Measurements from ENCODE around the gene PRRT2.

DNA sequence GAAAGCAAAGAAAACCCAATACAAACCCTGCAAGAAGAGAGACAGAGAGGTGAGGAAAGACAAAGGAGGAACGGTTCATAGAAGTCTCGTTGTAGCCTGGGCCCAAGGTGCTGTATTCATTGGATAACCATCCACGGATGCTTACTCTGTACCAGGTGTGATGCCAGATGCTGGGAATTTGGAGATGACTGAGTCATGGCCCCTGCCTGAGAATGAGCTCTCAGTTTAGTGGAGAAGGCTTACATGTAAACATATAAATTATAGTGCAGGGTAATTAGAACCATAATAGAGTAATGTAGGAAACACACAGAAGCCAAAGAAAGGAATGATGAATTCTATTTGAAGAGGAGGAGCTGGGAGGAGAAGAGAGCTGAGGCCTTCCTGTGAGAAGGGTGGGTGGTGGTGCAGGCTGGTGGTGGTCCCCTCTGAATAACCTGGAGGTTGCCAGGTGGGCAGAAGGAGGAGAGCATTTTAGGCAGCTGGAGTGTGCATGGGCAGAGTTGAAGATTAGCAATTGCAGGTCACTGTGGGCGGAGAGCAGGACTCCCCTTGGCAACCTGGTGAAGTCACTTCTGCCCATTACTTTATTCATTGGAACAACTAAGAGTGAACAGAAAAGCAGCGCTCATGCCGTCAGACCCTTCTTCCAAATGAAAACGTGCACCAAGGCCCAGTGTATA lies 41.6 kb upstream of the PRRT2 start:
- TF ChIP-seq, protein P1, sequence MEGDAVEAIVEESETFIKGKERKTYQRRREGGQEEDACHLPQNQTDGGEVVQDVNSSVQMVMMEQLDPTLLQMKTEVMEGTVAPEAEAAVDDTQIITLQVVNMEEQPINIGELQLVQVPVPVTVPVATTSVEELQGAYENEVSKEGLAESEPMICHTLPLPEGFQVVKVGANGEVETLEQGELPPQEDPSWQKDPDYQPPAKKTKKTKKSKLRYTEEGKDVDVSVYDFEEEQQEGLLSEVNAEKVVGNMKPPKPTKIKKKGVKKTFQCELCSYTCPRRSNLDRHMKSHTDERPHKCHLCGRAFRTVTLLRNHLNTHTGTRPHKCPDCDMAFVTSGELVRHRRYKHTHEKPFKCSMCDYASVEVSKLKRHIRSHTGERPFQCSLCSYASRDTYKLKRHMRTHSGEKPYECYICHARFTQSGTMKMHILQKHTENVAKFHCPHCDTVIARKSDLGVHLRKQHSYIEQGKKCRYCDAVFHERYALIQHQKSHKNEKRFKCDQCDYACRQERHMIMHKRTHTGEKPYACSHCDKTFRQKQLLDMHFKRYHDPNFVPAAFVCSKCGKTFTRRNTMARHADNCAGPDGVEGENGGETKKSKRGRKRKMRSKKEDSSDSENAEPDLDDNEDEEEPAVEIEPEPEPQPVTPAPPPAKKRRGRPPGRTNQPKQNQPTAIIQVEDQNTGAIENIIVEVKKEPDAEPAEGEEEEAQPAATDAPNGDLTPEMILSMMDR (IDR thresholded peaks at IDR 0.05), result no peak
- TF ChIP-seq ZFP36 (IDR thresholded peaks at IDR 0.05; ENCODE audit: borderline replicate concordance, partially characterized antibody) (no peak), EP300 (IDR thresholded peaks at IDR 0.05) (no peak), POLR2A (IDR thresholded peaks at IDR 0.05; ENCODE audit: low read length) (no peak), POLR2AphosphoS2 (conservative IDR thresholded peaks at IDR 0.05; ENCODE audit: low read length) (no peak), RARB (CRISPR knock-in tag; IDR thresholded peaks at IDR 0.05) (no peak)
- TF ChIP-seq, protein P2, sequence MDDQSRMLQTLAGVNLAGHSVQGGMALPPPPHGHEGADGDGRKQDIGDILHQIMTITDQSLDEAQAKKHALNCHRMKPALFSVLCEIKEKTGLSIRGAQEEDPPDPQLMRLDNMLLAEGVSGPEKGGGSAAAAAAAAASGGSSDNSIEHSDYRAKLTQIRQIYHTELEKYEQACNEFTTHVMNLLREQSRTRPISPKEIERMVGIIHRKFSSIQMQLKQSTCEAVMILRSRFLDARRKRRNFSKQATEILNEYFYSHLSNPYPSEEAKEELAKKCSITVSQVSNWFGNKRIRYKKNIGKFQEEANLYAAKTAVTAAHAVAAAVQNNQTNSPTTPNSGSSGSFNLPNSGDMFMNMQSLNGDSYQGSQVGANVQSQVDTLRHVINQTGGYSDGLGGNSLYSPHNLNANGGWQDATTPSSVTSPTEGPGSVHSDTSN (IDR thresholded peaks at IDR 0.05), result no peak
- TF ChIP-seq, protein P3, sequence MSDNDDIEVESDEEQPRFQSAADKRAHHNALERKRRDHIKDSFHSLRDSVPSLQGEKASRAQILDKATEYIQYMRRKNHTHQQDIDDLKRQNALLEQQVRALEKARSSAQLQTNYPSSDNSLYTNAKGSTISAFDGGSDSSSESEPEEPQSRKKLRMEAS (IDR thresholded peaks at IDR 0.05), result no peak
- TF ChIP-seq, protein P4, sequence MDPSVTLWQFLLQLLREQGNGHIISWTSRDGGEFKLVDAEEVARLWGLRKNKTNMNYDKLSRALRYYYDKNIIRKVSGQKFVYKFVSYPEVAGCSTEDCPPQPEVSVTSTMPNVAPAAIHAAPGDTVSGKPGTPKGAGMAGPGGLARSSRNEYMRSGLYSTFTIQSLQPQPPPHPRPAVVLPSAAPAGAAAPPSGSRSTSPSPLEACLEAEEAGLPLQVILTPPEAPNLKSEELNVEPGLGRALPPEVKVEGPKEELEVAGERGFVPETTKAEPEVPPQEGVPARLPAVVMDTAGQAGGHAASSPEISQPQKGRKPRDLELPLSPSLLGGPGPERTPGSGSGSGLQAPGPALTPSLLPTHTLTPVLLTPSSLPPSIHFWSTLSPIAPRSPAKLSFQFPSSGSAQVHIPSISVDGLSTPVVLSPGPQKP (IDR thresholded peaks at IDR 0.05; ENCODE audit: low read depth, low read length), result no peak
